HCT116 (cell line): ENCODE data around the gene ZNF648. TPM values are rescaled to one million over a fixed set of nuclear protein-coding genes. Genes with fewer than 3 reads are reported as not detected.

ENCODE experiments used
- ATAC-seq: fragments of 200-7000 bp; cut with Tn5 transposase; 2 replicates; pipeline ENCODE4 v1.9.1; 2020; ENCODE audit warnings: mild to moderate bottlenecking, moderate library complexity
- BruUV-seq: library from RNA; stranded (reverse); fragments of 400-500 nt; replicated peaks from 2 replicates; lab custom pipeline; 2021; lab: Mats Ljungman, UMichigan
- CTCF ChIA-PET: fragments of 300-600 bp; sonication (Branson Sonifier 250); formaldehyde crosslinking; loops from one replicate; lab custom pipeline; 2021; ENCODE audit warnings: antibody characterized with exemption; lab: Charles Lee
- POLR2A ChIA-PET: fragments of 300-600, 350-600 bp; sonication (Branson Sonifier 250); formaldehyde crosslinking; loops from one replicate; lab custom pipeline; 2021; ENCODE audit warnings: antibody characterized with exemption; lab: Charles Lee
- RAD21 ChIA-PET, 2 experiments: fragments of 300-600 bp; sonication (Branson Sonifier 250); formaldehyde crosslinking; loops; one replicate each; lab custom pipeline; 2023; ENCODE audit warnings: low total read pairs in 2 of 2; ENCODE audit not compliant: uncharacterized antibody in 2 of 2, unreplicated experiment in 2 of 2, low non-redundant PET in 1 of 2; lab: Charles Lee
- DNase-seq: peaks from one replicate; pipeline ENCODE4 v3.0.0-alpha.2; 2010; ENCODE audit warnings: low read depth, low spot score
- H2AFZ ChIP-seq: fragments of 200-600 bp; shearing (Covaris generic), sonication (generic); 2 replicates; pipeline ENCODE4 v1.6.1; 2017; ENCODE audit warnings: low read depth, mixed run types, mixed read lengths, antibody characterized with exemption, low read length; ENCODE audit not compliant: poor library complexity, severe bottlenecking
- H3K27ac ChIP-seq: 2 replicates; pipeline ENCODE4 v1.5.1; 2012; ENCODE audit warnings: low read depth, low read length
- H3K27me3 ChIP-seq: fragments of 200-600 bp; sonication (generic); 2 replicates; pipeline ENCODE4 v1.6.1; 2016; ENCODE audit warnings: mixed run types, low read length, mixed read lengths; ENCODE audit not compliant: insufficient read depth
- H3K36me3 ChIP-seq, 2 experiments: fragments of 200-500 bp in 1 of 2; fragments of 200-600 bp in 1 of 2; sonication (Bioruptor generic) in 1 of 2; sonication (generic) in 1 of 2; 2 replicates each; pipeline versions ENCODE4 v1.5.1 to v1.6.1; 2014 to 2016; ENCODE audit warnings: low read length in 2 of 2, inconsistent platforms in 1 of 2, mixed read lengths in 1 of 2, mixed run types in 1 of 2; ENCODE audit not compliant: insufficient read depth in 2 of 2, control insufficient read depth in 1 of 2
- H3K4me1 ChIP-seq, 2 experiments: fragments of 200-600 bp in 1 of 2; sonication (generic) in 1 of 2; 2 replicates each; pipeline versions ENCODE4 v1.5.1 to v1.6.1; 2012 to 2017; ENCODE audit warnings: low read length in 2 of 2, inconsistent platforms in 1 of 2, mild to moderate bottlenecking in 1 of 2, mixed read lengths in 1 of 2, mixed run types in 1 of 2, moderate library complexity in 1 of 2; ENCODE audit not compliant: insufficient read depth in 2 of 2, control insufficient read depth in 1 of 2
- H3K4me2 ChIP-seq: fragments of 200-600 bp; sonication (generic); 2 replicates; pipeline ENCODE4 v1.6.1; 2017; ENCODE audit warnings: mixed run types, low read length, mixed read lengths
- H3K4me3 ChIP-seq, 2 experiments: fragments of 200-600 bp in 1 of 2; sonication (generic) in 1 of 2; replicated peaks in 1 of 2; 2 replicates each; pipeline ENCODE4 v1.5.1; 2011 to 2016; ENCODE audit warnings: low read length in 2 of 2, control low read depth in 1 of 2, low read depth in 1 of 2, mild to moderate bottlenecking in 1 of 2, mixed read lengths in 1 of 2, mixed run types in 1 of 2
- H3K79me2 ChIP-seq: fragments of 200-600 bp; sonication (generic); 2 replicates; pipeline ENCODE4 v1.6.1; 2017; ENCODE audit warnings: mild to moderate bottlenecking, mixed run types, low read length, moderate library complexity, mixed read lengths; ENCODE audit not compliant: insufficient read depth
- H3K9ac ChIP-seq: fragments of 200-600 bp; sonication (generic); 2 replicates; pipeline ENCODE4 v1.6.1; 2016; ENCODE audit warnings: low read length, mixed read lengths
- H3K9me2 ChIP-seq: fragments of 200-600 bp; sonication (generic), shearing (Covaris generic); 2 replicates; pipeline ENCODE4 v1.6.1; 2017; ENCODE audit warnings: mixed run types, mild to moderate bottlenecking, moderate library complexity; ENCODE audit not compliant: insufficient read depth
- H3K9me3 ChIP-seq, 2 experiments: fragments of 200-500 bp in 1 of 2; fragments of 200-600 bp in 1 of 2; sonication (Bioruptor generic) in 1 of 2; sonication (generic) in 1 of 2; 2 replicates each; pipeline ENCODE4 v1.6.1; 2014 to 2017; ENCODE audit warnings: low read length in 2 of 2, mixed read lengths in 2 of 2, inconsistent platforms in 1 of 2, low read depth in 1 of 2, mild to moderate bottlenecking in 1 of 2, mixed run types in 1 of 2, moderate library complexity in 1 of 2; ENCODE audit not compliant: control insufficient read depth in 1 of 2, insufficient read depth in 1 of 2
- H4K20me1 ChIP-seq: fragments of 200-600 bp; sonication (generic), shearing (Covaris generic); 2 replicates; pipeline ENCODE4 v1.6.1; 2017; ENCODE audit warnings: mixed run types, mild to moderate bottlenecking, moderate library complexity; ENCODE audit not compliant: insufficient read depth
- CEBPB ChIP-seq: IDR thresholded peaks from 2 replicates; pipeline ENCODE4 v1.6.1; 2012; ENCODE audit warnings: low read depth
- EGR1 ChIP-seq: IDR thresholded peaks from 2 replicates; pipeline ENCODE4 v1.6.1; 2012; ENCODE audit warnings: low read depth
- EZH2 ChIP-seq: fragments of 200-600 bp; sonication (generic); IDR thresholded peaks from 2 replicates; pipeline ENCODE4 v1.6.1; 2017; ENCODE audit warnings: antibody characterized with exemption, mixed run types
- EZH2phosphoT487 ChIP-seq: fragments of 200-600 bp; IDR thresholded peaks from 2 replicates; pipeline ENCODE4 v1.6.1; 2018; ENCODE audit warnings: antibody characterized with exemption, borderline replicate concordance
- FOSL1 ChIP-seq: IDR thresholded peaks from 2 replicates; pipeline ENCODE4 v1.6.1; 2012; ENCODE audit warnings: low read depth
- JUND ChIP-seq: IDR thresholded peaks from 2 replicates; pipeline ENCODE4 v1.6.1; 2012
- POLR2A ChIP-seq: IDR thresholded peaks from 2 replicates; pipeline ENCODE4 v1.7.0; 2011; ENCODE audit warnings: borderline replicate concordance; ENCODE audit not compliant: insufficient read depth, insufficient read length; ENCODE audit errors: extremely low read depth
- POLR2AphosphoS5 ChIP-seq: IDR thresholded peaks from 2 replicates; pipeline ENCODE4 v1.6.1; 2011; ENCODE audit warnings: mild to moderate bottlenecking, low read depth, low read length, moderate library complexity
- SP1 ChIP-seq: IDR thresholded peaks from 2 replicates; pipeline ENCODE4 v1.6.1; 2012; ENCODE audit warnings: low read depth
- SRF ChIP-seq: IDR thresholded peaks from 2 replicates; pipeline ENCODE4 v1.6.1; 2012; ENCODE audit warnings: low read depth
- TCF7L2 ChIP-seq: IDR thresholded peaks from 2 replicates; pipeline ENCODE4 v1.7.0; 2011; ENCODE audit warnings: borderline replicate concordance, inconsistent platforms; ENCODE audit not compliant: insufficient read depth, insufficient read length; ENCODE audit errors: extremely low read depth
- ZFX ChIP-seq: fragments of 450-650 bp; IDR thresholded peaks from 2 replicates; pipeline ENCODE4 v1.6.1; 2017
- ZNF274 ChIP-seq: fragments of 200-500 bp; sonication (Bioruptor generic); IDR thresholded peaks from 2 replicates; pipeline ENCODE4 v1.6.1; 2014; ENCODE audit warnings: mild to moderate bottlenecking, low read depth, low read length, inconsistent platforms
- intact Hi-C: fragments of 100-400 bp; cut with micrococcal nuclease; formaldehyde crosslinking; loops from 2 replicates; pipeline ENCODE4 v1.10.0; 2022
- total RNA-seq: library from RNA; stranded (reverse); gene quantifications from one replicate; pipeline ENCODE4 v1.2.1, GENCODE V29; 2021; ENCODE audit not compliant: unreplicated experiment
- TF ChIP-seq, protein P1 (sequence below): IDR thresholded peaks from 2 replicates; pipeline ENCODE4 v1.6.1; 2012
- TF ChIP-seq, protein P2 (sequence below): IDR thresholded peaks from 2 replicates; pipeline ENCODE4 v1.6.1; 2012; ENCODE audit warnings: low read depth
- TF ChIP-seq, protein P3 (sequence below): IDR thresholded peaks from 2 replicates; pipeline ENCODE4 v1.6.1; 2012

Gene ZNF648
- total RNA-seq, 1 experiment from 2014 or later, result 0.57 TPM

DNA sequence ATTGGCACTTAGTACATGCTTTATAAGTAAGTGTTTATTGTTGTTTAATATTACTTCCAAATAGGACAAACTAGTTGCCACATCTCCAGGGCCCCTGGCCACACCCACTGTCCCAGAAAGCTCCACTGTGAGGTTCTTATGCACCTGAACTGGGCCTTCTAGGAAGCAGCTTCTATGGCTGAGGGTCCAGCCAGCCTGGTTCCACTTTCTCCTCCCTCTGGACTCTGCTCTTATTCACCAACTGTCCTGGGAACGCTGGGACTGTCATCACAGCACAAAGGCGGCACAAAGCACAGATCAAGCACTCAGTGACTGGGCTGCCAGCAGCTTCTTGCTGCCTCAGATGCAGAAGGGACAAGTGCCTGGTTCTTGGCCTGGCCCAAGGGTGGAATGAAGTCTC lies 29.6 kb upstream of the ZNF648 start:
- no peak overlapping the region for H3K9ac ChIP-seq
- BruUV-seq, result no TSS peak
- ChIA-PET RAD21 (no interaction called here), POLR2A (no interaction called here), CTCF (interaction anchor here (0.9 to 1.0 kb wide), 2 partner anchors 10 to 52 kb away, joined by 4 to 5 read pairs; no protein-coding TSS in a partner anchor)
- H3K36me3 ChIP-seq, result no peaks in the 10 kb centered on the region
- no peaks in the 10 kb centered on the region for H3K9me2 ChIP-seq
- no peak overlapping the region for H3K4me3 ChIP-seq
- no peaks in the 10 kb centered on the region for H3K27me3 ChIP-seq
- H3K79me2 ChIP-seq, result no peaks in the 10 kb centered on the region
- H3K27ac ChIP-seq, result no peak overlapping the region
- no peak for ATAC-seq
- no peaks in the 10 kb centered on the region for H4K20me1 ChIP-seq
- no peaks in the 10 kb centered on the region for H3K4me1 ChIP-seq
- intact Hi-C loops, result no loop called here
- no peak for DNase-seq
- no peak overlapping the region for H3K4me2 ChIP-seq
- no peaks in the 10 kb centered on the region for H3K9me3 ChIP-seq
- TF ChIP-seq, protein P1, sequence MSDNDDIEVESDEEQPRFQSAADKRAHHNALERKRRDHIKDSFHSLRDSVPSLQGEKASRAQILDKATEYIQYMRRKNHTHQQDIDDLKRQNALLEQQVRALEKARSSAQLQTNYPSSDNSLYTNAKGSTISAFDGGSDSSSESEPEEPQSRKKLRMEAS, result no peak
- TF ChIP-seq FOSL1 (no peak), CEBPB (no peak), POLR2AphosphoS5 (no peak), EZH2 (no peak), EGR1 (no peak), ZNF274 (no peak), ZFX (no peak), JUND (no peak), TCF7L2 (no peak), SRF (no peak), SP1 (no peak), EZH2phosphoT487 (no peak), POLR2A (no peak)
- TF ChIP-seq, protein P2, sequence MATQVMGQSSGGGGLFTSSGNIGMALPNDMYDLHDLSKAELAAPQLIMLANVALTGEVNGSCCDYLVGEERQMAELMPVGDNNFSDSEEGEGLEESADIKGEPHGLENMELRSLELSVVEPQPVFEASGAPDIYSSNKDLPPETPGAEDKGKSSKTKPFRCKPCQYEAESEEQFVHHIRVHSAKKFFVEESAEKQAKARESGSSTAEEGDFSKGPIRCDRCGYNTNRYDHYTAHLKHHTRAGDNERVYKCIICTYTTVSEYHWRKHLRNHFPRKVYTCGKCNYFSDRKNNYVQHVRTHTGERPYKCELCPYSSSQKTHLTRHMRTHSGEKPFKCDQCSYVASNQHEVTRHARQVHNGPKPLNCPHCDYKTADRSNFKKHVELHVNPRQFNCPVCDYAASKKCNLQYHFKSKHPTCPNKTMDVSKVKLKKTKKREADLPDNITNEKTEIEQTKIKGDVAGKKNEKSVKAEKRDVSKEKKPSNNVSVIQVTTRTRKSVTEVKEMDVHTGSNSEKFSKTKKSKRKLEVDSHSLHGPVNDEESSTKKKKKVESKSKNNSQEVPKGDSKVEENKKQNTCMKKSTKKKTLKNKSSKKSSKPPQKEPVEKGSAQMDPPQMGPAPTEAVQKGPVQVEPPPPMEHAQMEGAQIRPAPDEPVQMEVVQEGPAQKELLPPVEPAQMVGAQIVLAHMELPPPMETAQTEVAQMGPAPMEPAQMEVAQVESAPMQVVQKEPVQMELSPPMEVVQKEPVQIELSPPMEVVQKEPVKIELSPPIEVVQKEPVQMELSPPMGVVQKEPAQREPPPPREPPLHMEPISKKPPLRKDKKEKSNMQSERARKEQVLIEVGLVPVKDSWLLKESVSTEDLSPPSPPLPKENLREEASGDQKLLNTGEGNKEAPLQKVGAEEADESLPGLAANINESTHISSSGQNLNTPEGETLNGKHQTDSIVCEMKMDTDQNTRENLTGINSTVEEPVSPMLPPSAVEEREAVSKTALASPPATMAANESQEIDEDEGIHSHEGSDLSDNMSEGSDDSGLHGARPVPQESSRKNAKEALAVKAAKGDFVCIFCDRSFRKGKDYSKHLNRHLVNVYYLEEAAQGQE, result no peak
- TF ChIP-seq, protein P3, sequence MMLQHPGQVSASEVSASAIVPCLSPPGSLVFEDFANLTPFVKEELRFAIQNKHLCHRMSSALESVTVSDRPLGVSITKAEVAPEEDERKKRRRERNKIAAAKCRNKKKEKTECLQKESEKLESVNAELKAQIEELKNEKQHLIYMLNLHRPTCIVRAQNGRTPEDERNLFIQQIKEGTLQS, result no peak
- H2AFZ ChIP-seq, result no peak overlapping the region
